Measurements from ENCODE around the gene MRPL17. TPM values are rescaled to one million over a fixed set of nuclear protein-coding genes. Genes with fewer than 3 reads are reported as not detected.

The MRPL17 gene
- total and polyA plus RNA-seq, 10 of the 15 experiments (the other 5 are each of a cell fraction or from before 2014, with no cell fraction given), result 60.3 to 171 (median 94.8) TPM

DNA sequence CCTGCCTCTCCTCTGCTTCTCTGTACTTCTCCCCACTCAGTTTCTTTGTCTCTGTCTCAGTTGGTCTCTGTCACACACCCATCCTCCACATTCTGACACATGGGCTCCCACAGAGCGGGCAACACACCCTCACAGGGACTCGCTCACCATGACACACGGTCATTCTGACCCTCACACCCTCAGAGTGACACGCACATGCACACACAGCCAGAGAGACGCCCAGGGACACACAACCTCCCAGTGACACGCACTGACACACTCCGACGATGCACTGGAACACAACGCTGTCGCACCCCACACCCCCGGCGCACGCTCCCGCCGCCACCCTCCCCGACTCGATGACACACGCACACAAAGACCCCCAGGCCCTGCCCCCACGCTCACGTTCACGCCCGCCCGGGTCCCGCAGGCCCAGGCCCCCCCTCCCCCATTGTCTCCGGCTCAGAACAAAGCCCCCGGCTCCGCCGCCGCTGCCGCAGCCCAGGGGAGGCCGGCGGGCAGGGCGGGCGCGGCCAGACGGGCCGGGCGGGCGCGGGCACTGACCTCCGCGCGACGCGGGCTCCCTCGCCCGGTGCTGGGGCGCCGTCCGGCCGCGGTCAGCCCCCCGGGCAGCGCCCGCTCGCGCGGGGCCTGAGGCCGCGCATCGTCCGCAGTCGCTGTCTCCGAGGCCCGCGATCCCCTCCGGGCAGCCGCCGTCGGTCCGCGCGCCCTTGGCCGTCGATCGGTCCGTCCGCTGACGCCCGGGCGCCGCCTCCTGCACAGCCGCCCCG is 27.9 kb downstream of the MRPL17 start:
- RAD21 ChIA-PET (ENCODE audit: unreplicated experiment), result no interaction called here
- H3K27me3 ChIP-seq (replicated peaks in 1 of 2; ENCODE audit: control insufficient read depth in 2 of 2, insufficient read depth in 2 of 2, low read length in 1 of 2), result peaks cover 4% of the 10 kb centered on the region in 2 experiments
- intact Hi-C loops (cut with micrococcal nuclease; ENCODE audit: unreplicated experiment) (no loop called here), in situ Hi-C loops (cut with MboI) (no loop called here)
- TF ChIP-seq POLR2A (IDR thresholded peaks at IDR 0.05; ENCODE audit: low read depth, low read length), result 0 out of 2 replicates have a peak, but pooled peaks have one; percentile 38
- TF ChIP-seq, protein P1, sequence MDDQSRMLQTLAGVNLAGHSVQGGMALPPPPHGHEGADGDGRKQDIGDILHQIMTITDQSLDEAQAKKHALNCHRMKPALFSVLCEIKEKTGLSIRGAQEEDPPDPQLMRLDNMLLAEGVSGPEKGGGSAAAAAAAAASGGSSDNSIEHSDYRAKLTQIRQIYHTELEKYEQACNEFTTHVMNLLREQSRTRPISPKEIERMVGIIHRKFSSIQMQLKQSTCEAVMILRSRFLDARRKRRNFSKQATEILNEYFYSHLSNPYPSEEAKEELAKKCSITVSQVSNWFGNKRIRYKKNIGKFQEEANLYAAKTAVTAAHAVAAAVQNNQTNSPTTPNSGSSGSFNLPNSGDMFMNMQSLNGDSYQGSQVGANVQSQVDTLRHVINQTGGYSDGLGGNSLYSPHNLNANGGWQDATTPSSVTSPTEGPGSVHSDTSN (IDR thresholded peaks at IDR 0.05; ENCODE audit: insufficient replicate concordance, low read depth, low read length), result peak; percentile 46
- TF ChIP-seq TCF3 (IDR thresholded peaks at IDR 0.05; ENCODE audit: borderline replicate concordance, insufficient read depth, low read depth, low read length), result 0 out of 2 replicates have a peak, but pooled peaks have one; percentile 6
- TF ChIP-seq, protein P2, sequence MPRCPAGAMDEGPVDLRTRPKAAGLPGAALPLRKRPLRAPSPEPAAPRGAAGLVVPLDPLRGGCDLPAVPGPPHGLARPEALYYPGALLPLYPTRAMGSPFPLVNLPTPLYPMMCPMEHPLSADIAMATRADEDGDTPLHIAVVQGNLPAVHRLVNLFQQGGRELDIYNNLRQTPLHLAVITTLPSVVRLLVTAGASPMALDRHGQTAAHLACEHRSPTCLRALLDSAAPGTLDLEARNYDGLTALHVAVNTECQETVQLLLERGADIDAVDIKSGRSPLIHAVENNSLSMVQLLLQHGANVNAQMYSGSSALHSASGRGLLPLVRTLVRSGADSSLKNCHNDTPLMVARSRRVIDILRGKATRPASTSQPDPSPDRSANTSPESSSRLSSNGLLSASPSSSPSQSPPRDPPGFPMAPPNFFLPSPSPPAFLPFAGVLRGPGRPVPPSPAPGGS (IDR thresholded peaks at IDR 0.05; ENCODE audit: borderline replicate concordance, insufficient read depth, low read depth, low read length, poor library complexity, severe bottlenecking), result peak; percentile 92
- TF ChIP-seq SUZ12 (IDR thresholded peaks at IDR 0.05; ENCODE audit: unreplicated experiment), result peak; percentile 91
- TF ChIP-seq ESRRA (IDR thresholded peaks at IDR 0.05; ENCODE audit: low read length), result no peak
- no peak for TF ChIP-seq ZNF24 (IDR thresholded peaks at IDR 0.05)
- TF ChIP-seq, protein P3, sequence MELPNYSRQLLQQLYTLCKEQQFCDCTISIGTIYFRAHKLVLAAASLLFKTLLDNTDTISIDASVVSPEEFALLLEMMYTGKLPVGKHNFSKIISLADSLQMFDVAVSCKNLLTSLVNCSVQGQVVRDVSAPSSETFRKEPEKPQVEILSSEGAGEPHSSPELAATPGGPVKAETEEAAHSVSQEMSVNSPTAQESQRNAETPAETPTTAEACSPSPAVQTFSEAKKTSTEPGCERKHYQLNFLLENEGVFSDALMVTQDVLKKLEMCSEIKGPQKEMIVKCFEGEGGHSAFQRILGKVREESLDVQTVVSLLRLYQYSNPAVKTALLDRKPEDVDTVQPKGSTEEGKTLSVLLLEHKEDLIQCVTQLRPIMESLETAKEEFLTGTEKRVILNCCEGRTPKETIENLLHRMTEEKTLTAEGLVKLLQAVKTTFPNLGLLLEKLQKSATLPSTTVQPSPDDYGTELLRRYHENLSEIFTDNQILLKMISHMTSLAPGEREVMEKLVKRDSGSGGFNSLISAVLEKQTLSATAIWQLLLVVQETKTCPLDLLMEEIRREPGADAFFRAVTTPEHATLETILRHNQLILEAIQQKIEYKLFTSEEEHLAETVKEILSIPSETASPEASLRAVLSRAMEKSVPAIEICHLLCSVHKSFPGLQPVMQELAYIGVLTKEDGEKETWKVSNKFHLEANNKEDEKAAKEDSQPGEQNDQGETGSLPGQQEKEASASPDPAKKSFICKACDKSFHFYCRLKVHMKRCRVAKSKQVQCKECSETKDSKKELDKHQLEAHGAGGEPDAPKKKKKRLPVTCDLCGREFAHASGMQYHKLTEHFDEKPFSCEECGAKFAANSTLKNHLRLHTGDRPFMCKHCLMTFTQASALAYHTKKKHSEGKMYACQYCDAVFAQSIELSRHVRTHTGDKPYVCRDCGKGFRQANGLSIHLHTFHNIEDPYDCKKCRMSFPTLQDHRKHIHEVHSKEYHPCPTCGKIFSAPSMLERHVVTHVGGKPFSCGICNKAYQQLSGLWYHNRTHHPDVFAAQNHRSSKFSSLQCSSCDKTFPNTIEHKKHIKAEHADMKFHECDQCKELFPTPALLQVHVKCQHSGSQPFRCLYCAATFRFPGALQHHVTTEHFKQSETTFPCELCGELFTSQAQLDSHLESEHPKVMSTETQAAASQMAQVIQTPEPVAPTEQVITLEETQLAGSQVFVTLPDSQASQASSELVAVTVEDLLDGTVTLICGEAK (IDR thresholded peaks at IDR 0.05; ENCODE audit: borderline replicate concordance), result no peak
- no peak for TF ChIP-seq EP300 (IDR thresholded peaks at IDR 0.05; ENCODE audit: borderline replicate concordance in 1 of 2, control insufficient read depth in 1 of 2, low read depth in 2 of 2, low read length in 2 of 2)
- no peak overlapping the region for H3K9ac ChIP-seq (ENCODE audit: control insufficient read depth, insufficient read depth, low read length)
- H3K36me3 ChIP-seq (ENCODE audit: control insufficient read depth in 2 of 2, insufficient read depth in 2 of 2, low read length in 1 of 2), result no peaks in the 10 kb centered on the region
- H3K79me2 ChIP-seq (ENCODE audit: control insufficient read depth, insufficient read depth, low read length), result no peaks in the 10 kb centered on the region
- no peaks in the 10 kb centered on the region for H4K20me1 ChIP-seq (ENCODE audit: control insufficient read depth, insufficient read depth)
- no peak overlapping the region for H2AFZ ChIP-seq (ENCODE audit: control insufficient read depth, low read depth, low read length)
- BruUV-seq (replicated peaks), result no TSS peak
- POLR2A ChIA-PET, result no interaction called here
- SMC1A ChIA-PET (ENCODE audit: uncharacterized antibody, unreplicated experiment), result no interaction called here
- ATAC-seq, result no peak
- H3K4me3 ChIP-seq, result no peak overlapping the region
- H3K9me3 ChIP-seq (replicated peaks; ENCODE audit: control insufficient read depth, insufficient read depth, low read length), result no peaks in the 10 kb centered on the region
- no peak for FAIRE-seq
- WGBS (ENCODE audit: insufficient coverage, insufficient replicate concordance, low lambda C conversion rate, missing lambda C conversion rate), result 23% methylated on average over 53 of the region's 84 CpGs
- H3K4me2 ChIP-seq (ENCODE audit: control insufficient read depth, insufficient read depth), result no peak overlapping the region; the same call in 1 of the 2 replicates
- DNase-seq (ENCODE audit: low read depth, low spot score), result no peak
- no peak overlapping the region for H3K27ac ChIP-seq (ENCODE audit: control insufficient read depth, insufficient read depth)
- CTCF ChIA-PET, result no interaction called here
- H3K4me1 ChIP-seq (ENCODE audit: control insufficient read depth, insufficient read depth, low read length), result no peaks in the 10 kb centered on the region

All from GM12878 (cell line).